Transverse colon (tissue), 4 donors: ENCODE data around the gene ERP44. TPM values are rescaled to one million over a fixed set of nuclear protein-coding genes. Genes with fewer than 3 reads are reported as not detected.
"Not testable (repeated sequence)": the region's sequence is repeated elsewhere in the genome, so short reads cannot be mapped to it uniquely, and the experiment has no call there.

ENCODE experiments used
- DNase-seq: peaks from one replicate; pipeline ENCODE4 v3.0.0-alpha.2; 2019
- H3K27ac ChIP-seq, 4 donors: fragments of 200-600 bp; sonication (generic); 2 replicates each; pipeline ENCODE4 v1.5.1; 2016 to 2018; ENCODE audit warnings: inconsistent platforms in 4 of 4
- H3K27me3 ChIP-seq: fragments of 200-600 bp; sonication (generic); 2 replicates; pipeline ENCODE4 v1.5.1; 2017; ENCODE audit warnings: inconsistent platforms
- H3K36me3 ChIP-seq, 4 donors: fragments of 200-600 bp; sonication (generic); 2 replicates each; pipeline ENCODE4 v1.5.1; 2017 to 2019; ENCODE audit warnings: inconsistent platforms in 4 of 4
- H3K4me1 ChIP-seq, 4 donors: fragments of 200-600 bp; sonication (generic); 2 replicates each; pipeline ENCODE4 v1.5.1; 2017 to 2020; ENCODE audit warnings: inconsistent platforms in 4 of 4
- H3K4me3 ChIP-seq, 4 donors: fragments of 200-600 bp; sonication (generic); 1 replicate in 1 of 4; 2 replicates in 3 of 4; pipeline versions ENCODE4 v1.5.1 to v1.6.1; 2017 to 2019; ENCODE audit warnings: inconsistent platforms in 4 of 4
- H3K9me3 ChIP-seq, 2 donors: fragments of 200-600 bp; sonication (generic); 2 replicates each; pipeline ENCODE4 v1.5.1; 2017 to 2019; ENCODE audit warnings: inconsistent platforms in 2 of 2
- EP300 ChIP-seq: sonication (generic); formaldehyde crosslinking; IDR thresholded peaks from one replicate; pipeline ENCODE4 v1.6.1; 2017; ENCODE audit warnings: antibody characterized with exemption, low read depth
- POLR2A ChIP-seq: fragments of 450-650 bp; IDR thresholded peaks from one replicate; pipeline ENCODE4 v1.6.1; 2016; ENCODE audit warnings: antibody characterized with exemption, mild to moderate bottlenecking, moderate library complexity
- POLR2AphosphoS5 ChIP-seq, 3 donors: sonication (generic); formaldehyde crosslinking; IDR thresholded peaks; one replicate each; pipeline ENCODE4 v1.6.1; 2016; ENCODE audit warnings: antibody characterized with exemption in 3 of 3
- WGBS, 2 donors: methylation state at CpG; one replicate each; pipeline ENCODE4 v1.1.5; 2018; ENCODE audit warnings: low coverage in 1 of 2; 5-methylcytosine and 5-hydroxymethylcytosine counted together
- in situ Hi-C, 4 donors: fragments of 200-750 bp; cut with MboI; loops; one replicate each; pipeline versions ENCODE4 v1.15.0 to v1.15.1; 2017; ENCODE audit warnings: low sequenced_read_pairs in 3 of 4, low pct_ligation_motif_present in 1 of 4, low pct_unique_long_range_greater_than_20kb in 1 of 4
- intact Hi-C: fragments of 100-400 bp; cut with DNase I; formaldehyde crosslinking; loops from one replicate; pipeline ENCODE4 v1.15.1; 2023; ENCODE audit warnings: low total_unique reads
- total RNA-seq, 4 donors: library from RNA; depleted of rRNA; stranded (reverse); fragments of >200 nt; gene quantifications; one replicate each; pipeline ENCODE4 v1.1.0, GENCODE V29; 2016
- TF ChIP-seq, protein P1 (sequence below), 5 experiments: fragments of 200-600 bp in 3 of 5; fragments of 450-650 bp in 2 of 5; sonication (generic) in 3 of 5; IDR thresholded peaks; 1 replicate in 2 of 5; 2 replicates in 3 of 5; pipeline ENCODE4 v1.5.1; 2016 to 2017; ENCODE audit warnings: antibody characterized with exemption in 5 of 5, inconsistent platforms in 3 of 5, mild to moderate bottlenecking in 2 of 5, moderate library complexity in 1 of 5

Gene ERP44
- 10 to 100 TPM in 3 of 4 donors, 1 to 10 TPM in 1; 7.8 to 18.7 (median 16.4) TPM for total RNA-seq

GRCh38 chr9:100098887-100099721, at the start of gene ERP44, which contains the start of gene INVS:
TSS of gene ERP44 (minus strand) at chr9:100099000. CDS start at chr9:100098840, 160 bp downstream.
TSS of gene INVS (plus strand) at chr9:100099243. CDS start at chr9:100104522, 5,279 bp downstream.
- H3K9me3 ChIP-seq = no peaks in the 10 kb centered on the region
- peak within 1 kb of the TSS; percentile 93 to 97 (median 94) for H3K27ac ChIP-seq
- H3K4me1 ChIP-seq = peaks cover 6 to 32% (median 21%) of the 10 kb centered on the region in 4 donors
- peaks cover 0 to under 1% (median 0%) of the 10 kb centered on the region in 4 donors for H3K36me3 ChIP-seq
- intact Hi-C loops (no loop called here), in situ Hi-C loops (no loop called here)
- peak within 1 kb of the TSS; percentile 89 to 97 (median 90) for H3K4me3 ChIP-seq
- TF ChIP-seq EP300 = no peak
- peak; percentile 94 for TF ChIP-seq POLR2A
- TF ChIP-seq, protein P1, sequence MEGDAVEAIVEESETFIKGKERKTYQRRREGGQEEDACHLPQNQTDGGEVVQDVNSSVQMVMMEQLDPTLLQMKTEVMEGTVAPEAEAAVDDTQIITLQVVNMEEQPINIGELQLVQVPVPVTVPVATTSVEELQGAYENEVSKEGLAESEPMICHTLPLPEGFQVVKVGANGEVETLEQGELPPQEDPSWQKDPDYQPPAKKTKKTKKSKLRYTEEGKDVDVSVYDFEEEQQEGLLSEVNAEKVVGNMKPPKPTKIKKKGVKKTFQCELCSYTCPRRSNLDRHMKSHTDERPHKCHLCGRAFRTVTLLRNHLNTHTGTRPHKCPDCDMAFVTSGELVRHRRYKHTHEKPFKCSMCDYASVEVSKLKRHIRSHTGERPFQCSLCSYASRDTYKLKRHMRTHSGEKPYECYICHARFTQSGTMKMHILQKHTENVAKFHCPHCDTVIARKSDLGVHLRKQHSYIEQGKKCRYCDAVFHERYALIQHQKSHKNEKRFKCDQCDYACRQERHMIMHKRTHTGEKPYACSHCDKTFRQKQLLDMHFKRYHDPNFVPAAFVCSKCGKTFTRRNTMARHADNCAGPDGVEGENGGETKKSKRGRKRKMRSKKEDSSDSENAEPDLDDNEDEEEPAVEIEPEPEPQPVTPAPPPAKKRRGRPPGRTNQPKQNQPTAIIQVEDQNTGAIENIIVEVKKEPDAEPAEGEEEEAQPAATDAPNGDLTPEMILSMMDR (IDR thresholded peaks at IDR 0.05) = peak in 1 of 5 experiments; percentile 18
- peak; percentile 88 to 95 (median 95) for TF ChIP-seq POLR2AphosphoS5 (IDR thresholded peaks at IDR 0.05)
- 1% methylated on average over 38 of the region's 54 CpGs; no CpG with 5 or more reads in 1 of the 2 donors for WGBS, 2 donors
- peak; percentile 99 for DNase-seq
- H3K27me3 ChIP-seq = no peaks in the 10 kb centered on the region

DNA sequence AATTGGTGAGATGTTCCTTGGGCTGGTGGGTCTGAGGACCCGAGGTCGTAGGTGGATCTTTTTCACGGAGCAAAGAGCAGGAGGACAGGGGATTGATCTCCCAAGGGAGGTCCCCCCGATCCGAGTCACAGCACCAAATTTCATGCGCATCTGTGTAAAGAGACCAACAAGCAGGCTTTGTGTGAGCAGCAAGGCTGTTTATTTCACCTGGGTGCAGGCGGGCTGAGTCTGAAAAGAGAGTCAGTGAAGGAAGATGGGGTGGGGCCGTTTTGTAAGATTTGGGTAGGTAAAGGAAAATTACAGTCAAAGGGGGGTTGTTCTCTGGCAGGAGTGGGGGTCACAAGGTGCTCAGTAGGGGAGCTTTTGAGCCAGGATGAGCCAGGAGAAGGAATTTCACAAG, 47.2 kb upstream of the ERP44 start:
- H3K27me3 ChIP-seq, H3K9me3 ChIP-seq, H3K36me3 ChIP-seq, H3K4me3 ChIP-seq, DNase-seq, H3K4me1 ChIP-seq, intact Hi-C loops, H3K27ac ChIP-seq, in situ Hi-C loops: not testable (repeated sequence)
- 80 to 87% methylated on average over 1 to 8 of the region's 8 CpGs for WGBS, 2 donors

DNA sequence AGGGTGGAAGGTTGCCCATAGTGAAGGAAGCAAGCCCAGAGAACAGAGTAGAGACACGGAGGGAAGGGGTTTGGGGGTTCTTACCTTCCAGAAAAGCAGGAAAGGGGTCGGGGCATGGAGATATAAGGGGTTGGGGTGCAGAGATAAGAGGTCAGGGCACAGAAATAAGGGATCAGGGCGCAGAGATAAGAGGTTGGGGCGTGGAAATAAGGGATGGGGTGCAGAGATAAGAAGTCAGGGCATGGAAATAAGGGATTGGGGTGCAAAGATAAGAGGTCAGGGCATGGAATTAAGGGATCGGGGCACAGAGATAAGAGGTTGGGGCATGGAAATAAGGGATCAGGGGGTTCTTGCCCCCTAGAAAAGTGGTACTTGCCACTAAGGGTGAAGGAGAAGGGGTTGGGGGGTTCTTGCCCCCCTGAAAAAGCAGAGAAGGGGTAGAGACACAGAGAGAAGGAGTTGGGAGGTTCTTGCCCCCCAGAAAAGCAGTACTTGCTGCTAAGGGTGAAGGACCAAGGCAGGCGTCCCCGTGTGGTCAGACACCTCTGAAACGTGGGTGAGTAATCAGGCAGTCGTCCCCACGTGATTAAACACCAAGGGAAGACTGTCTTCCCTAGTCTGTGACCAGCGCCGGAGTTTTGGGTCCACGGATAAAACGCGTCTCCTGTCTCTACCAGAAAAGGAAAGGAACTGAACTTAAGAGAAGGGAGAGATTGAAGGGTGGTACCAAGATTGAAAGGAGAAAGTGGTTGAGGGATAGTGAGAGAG, 46.6 kb upstream of the ERP44 start:
- H3K27me3 ChIP-seq, in situ Hi-C loops: not testable (repeated sequence)

GRCh38 chr9:100141862-100142261, 43.1 kb upstream of the ERP44 start:
- H3K4me3 ChIP-seq, H3K9me3 ChIP-seq, in situ Hi-C loops, DNase-seq, H3K27me3 ChIP-seq, H3K4me1 ChIP-seq, H3K27ac ChIP-seq, H3K36me3 ChIP-seq, intact Hi-C loops: not testable (repeated sequence)
- 95 to 97% methylated on average over 8 to 9 of the region's 9 CpGs for WGBS, 2 donors

More for the DNA sequence above, 46.6 kb upstream of the ERP44 start:
- H3K9me3 ChIP-seq, H3K27ac ChIP-seq, H3K4me3 ChIP-seq, DNase-seq, intact Hi-C loops, H3K36me3 ChIP-seq, H3K4me1 ChIP-seq: not testable (repeated sequence)
- 89 to 94% methylated on average over 14 to 15 of the region's 15 CpGs for WGBS, 2 donors

GRCh38 chr9:100140303-100140702, 41.5 kb upstream of the ERP44 start:
- H3K4me1 ChIP-seq, H3K4me3 ChIP-seq, H3K27ac ChIP-seq, H3K27me3 ChIP-seq, H3K9me3 ChIP-seq, intact Hi-C loops, in situ Hi-C loops, H3K36me3 ChIP-seq, DNase-seq: not testable (repeated sequence)
- 96 to 97% methylated on average over 3 to 6 of the region's 6 CpGs for WGBS, 2 donors

DNA sequence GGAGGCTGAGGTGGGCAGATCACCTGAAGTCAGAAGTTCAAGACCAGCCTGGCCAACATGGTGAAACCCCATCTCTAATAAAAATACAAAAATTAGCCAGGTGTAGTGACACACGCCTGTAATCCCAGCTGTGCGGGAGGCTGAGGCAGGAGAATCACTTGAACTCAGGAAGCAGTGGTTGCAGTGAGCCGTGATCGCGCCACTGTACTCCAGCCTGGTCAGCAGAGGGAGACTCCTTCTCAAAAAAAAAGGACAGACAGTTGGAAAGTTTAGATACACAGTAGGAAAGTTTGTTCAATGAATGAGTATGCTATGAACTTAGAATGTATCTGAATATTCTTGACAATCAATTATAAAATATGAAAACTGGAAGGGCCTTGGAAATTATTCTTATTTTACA, 38.0 kb upstream of the ERP44 start:
- H3K27ac ChIP-seq, in situ Hi-C loops, H3K27me3 ChIP-seq, H3K36me3 ChIP-seq, H3K4me3 ChIP-seq, DNase-seq, intact Hi-C loops, H3K4me1 ChIP-seq, H3K9me3 ChIP-seq: not testable (repeated sequence)
- 93% methylated on average over 3 to 5 of the region's 5 CpGs for WGBS, 2 donors
